ENCODE results near the gene ADGRE3. TPM values are rescaled to one million over a fixed set of nuclear protein-coding genes. Genes with fewer than 3 reads are reported as not detected.
"Not testable (repeated sequence)": the region's sequence is repeated elsewhere in the genome, so short reads cannot be mapped to it uniquely, and the experiment has no call there.

ADGRE3 gene
- total RNA-seq, 1 donor from 2014 or later: not detected

DNA sequence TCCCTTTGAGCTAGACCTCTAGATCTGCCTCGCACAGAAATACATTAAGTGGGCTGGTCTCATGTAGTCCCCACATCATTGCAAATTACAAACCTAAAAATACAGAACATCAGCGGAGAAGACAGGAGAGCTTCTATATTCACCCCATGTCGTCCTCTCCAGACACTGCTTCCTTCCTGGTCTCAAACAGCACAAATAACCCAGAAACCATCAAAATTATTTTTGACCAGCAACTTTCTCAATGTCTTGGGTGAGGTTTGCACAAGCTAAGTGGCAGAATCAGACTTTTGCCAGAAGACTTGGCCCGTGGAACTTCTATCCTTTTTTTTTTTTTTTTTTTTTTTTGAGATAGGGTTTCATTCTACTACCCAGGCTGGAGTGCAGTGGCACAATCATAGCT is 63.6 kb downstream of the ADGRE3 start:
- Mint-ChIP-seq H3K36me3 (ENCODE audit: unreplicated experiment) (peaks cover 2% of the 10 kb centered on the region), H3K27me3 (ENCODE audit: unreplicated experiment) (peaks cover 2% of the 10 kb centered on the region), H3K9me3 (ENCODE audit: unreplicated experiment) (no peaks in the 10 kb centered on the region), H3K4me3 (ENCODE audit: unreplicated experiment) (no peak overlapping the region), H3K27ac (ENCODE audit: unreplicated experiment) (no peak overlapping the region), H3K4me1 (ENCODE audit: low read depth, unreplicated experiment) (no peaks in the 10 kb centered on the region)
- DNase-seq: no peak
- TF ChIP-seq, protein P1, sequence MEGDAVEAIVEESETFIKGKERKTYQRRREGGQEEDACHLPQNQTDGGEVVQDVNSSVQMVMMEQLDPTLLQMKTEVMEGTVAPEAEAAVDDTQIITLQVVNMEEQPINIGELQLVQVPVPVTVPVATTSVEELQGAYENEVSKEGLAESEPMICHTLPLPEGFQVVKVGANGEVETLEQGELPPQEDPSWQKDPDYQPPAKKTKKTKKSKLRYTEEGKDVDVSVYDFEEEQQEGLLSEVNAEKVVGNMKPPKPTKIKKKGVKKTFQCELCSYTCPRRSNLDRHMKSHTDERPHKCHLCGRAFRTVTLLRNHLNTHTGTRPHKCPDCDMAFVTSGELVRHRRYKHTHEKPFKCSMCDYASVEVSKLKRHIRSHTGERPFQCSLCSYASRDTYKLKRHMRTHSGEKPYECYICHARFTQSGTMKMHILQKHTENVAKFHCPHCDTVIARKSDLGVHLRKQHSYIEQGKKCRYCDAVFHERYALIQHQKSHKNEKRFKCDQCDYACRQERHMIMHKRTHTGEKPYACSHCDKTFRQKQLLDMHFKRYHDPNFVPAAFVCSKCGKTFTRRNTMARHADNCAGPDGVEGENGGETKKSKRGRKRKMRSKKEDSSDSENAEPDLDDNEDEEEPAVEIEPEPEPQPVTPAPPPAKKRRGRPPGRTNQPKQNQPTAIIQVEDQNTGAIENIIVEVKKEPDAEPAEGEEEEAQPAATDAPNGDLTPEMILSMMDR (IDR thresholded peaks at IDR 0.05; ENCODE audit: partially characterized antibody, unreplicated experiment): no peak

DNA sequence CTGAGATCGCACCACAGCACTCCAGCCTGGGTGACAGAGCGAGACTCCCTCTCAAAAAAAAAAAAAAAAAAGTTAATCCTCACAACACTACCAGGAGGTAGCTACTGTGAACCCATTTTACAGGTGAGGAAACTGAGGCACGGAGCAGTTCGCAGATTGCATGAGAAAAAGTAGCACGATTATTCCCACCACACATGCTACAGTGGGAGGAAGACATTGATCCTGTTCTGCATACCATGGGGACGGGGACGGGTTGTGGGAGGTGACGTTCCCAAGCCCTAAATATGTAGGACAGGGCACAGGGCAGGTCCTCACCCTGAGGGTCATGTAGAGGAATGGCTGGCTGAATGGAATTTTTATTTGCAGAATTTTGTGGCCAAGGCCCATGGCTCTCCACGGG is 68.0 kb downstream of the ADGRE3 start:
- Mint-ChIP-seq H3K4me1 (ENCODE audit: low read depth, unreplicated experiment) (no peaks in the 10 kb centered on the region), H3K36me3 (ENCODE audit: unreplicated experiment) (no peaks in the 10 kb centered on the region), H3K27ac (ENCODE audit: unreplicated experiment) (no peak overlapping the region), H3K27me3 (ENCODE audit: unreplicated experiment) (peaks cover 2% of the 10 kb centered on the region), H3K4me3 (ENCODE audit: unreplicated experiment) (no peak overlapping the region), H3K9me3 (ENCODE audit: unreplicated experiment) (no peaks in the 10 kb centered on the region)
- DNase-seq: no peak
- TF ChIP-seq, protein P1 (IDR thresholded peaks at IDR 0.05; ENCODE audit: partially characterized antibody, unreplicated experiment): no peak

DNA sequence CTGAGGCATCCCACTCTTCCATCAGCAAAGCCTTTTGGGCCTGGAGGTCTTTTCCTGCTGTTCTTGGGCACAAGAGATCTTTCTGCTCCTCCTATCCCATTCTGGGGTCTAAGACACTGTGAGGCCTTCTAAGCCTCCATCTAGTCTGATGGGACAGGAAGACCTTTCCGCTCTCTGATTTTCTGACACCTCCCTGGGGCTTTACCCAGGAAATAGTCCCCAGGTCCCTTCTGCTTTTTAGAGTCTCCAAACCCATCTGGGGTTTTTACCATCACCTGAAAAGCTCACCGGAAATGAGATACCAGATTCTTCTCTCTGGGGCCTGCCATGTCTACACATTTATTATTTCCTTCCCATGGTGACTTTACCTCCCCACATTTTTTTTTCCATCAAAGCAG is 70.7 kb downstream of the ADGRE3 start:
- Mint-ChIP-seq H3K27ac (ENCODE audit: unreplicated experiment) (no peak overlapping the region), H3K36me3 (ENCODE audit: unreplicated experiment) (no peaks in the 10 kb centered on the region), H3K27me3 (ENCODE audit: unreplicated experiment) (peaks cover 2% of the 10 kb centered on the region), H3K4me3 (ENCODE audit: unreplicated experiment) (no peak overlapping the region), H3K4me1 (ENCODE audit: low read depth, unreplicated experiment) (no peaks in the 10 kb centered on the region), H3K9me3 (ENCODE audit: unreplicated experiment) (peaks cover 2% of the 10 kb centered on the region)
- DNase-seq: no peak
- TF ChIP-seq, protein P1 (IDR thresholded peaks at IDR 0.05; ENCODE audit: partially characterized antibody, unreplicated experiment): no peak

DNA sequence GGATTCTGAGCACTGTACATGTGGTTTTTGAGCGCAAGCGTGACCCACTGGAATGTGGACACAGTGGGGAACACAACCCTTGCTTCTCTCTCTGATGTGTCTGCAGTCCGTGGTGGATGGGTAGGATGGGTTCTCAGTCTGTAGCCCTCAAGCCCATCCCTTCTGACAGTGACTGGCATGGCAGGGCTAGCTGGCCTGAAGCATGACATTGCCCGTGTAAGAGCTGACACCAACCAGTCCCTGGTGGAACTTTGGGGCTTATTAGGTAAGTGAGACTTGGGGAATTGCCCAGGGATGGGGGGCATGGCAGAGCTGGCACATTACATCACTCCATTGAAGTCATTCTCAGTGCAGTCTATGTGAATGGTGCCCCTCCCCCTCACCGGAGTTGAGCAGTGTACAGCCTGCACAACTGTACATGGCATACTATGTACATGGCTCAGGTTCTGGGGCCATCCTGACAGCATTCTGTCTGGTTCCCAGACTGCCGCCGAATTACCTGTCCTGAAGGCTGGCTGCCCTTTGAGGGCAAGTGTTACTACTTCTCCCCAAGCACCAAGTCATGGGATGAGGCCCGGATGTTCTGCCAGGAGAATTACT is 75.0 kb downstream of the ADGRE3 start:
- DNase-seq: no peak
- Mint-ChIP-seq H3K27ac (ENCODE audit: unreplicated experiment) (no peak overlapping the region), H3K9me3 (ENCODE audit: unreplicated experiment) (peaks cover 9% of the 10 kb centered on the region), H3K4me3 (ENCODE audit: unreplicated experiment) (no peak overlapping the region), H3K36me3 (ENCODE audit: unreplicated experiment) (peaks cover 10% of the 10 kb centered on the region), H3K4me1 (ENCODE audit: low read depth, unreplicated experiment) (no peaks in the 10 kb centered on the region), H3K27me3 (ENCODE audit: unreplicated experiment) (no peaks in the 10 kb centered on the region)
- TF ChIP-seq, protein P1 (IDR thresholded peaks at IDR 0.05; ENCODE audit: partially characterized antibody, unreplicated experiment): no peak

DNA sequence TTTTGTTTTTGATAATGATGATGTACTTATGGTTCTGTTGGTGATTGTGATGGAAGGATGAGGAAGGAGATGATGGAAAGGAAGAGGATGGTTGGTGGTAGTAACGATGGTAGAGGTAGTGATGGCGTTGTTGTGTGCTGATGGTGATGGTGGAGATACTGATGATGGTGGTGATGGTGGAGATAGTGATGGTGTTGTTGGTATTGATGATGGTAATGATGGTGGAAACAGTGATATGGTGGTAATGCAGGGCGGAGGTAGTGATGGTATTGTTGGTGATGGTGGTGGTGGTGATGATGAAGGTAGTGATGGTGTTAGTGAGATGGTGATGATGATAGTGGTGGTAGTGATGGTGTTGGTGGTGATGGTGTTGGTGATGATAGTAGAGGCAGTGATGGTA is 79.1 kb downstream of the ADGRE3 start:
- Mint-ChIP-seq H3K27me3 (ENCODE audit: unreplicated experiment) (no peaks in the 10 kb centered on the region), H3K4me1 (ENCODE audit: low read depth, unreplicated experiment) (no peaks in the 10 kb centered on the region), H3K36me3 (ENCODE audit: unreplicated experiment) (peaks cover 10% of the 10 kb centered on the region), H3K9me3 (ENCODE audit: unreplicated experiment) (peaks cover 9% of the 10 kb centered on the region), H3K4me3 (ENCODE audit: unreplicated experiment) (no peak overlapping the region), H3K27ac (ENCODE audit: unreplicated experiment) (no peak overlapping the region)
- no peak for DNase-seq
- TF ChIP-seq, protein P1 (IDR thresholded peaks at IDR 0.05; ENCODE audit: partially characterized antibody, unreplicated experiment): no peak

DNA sequence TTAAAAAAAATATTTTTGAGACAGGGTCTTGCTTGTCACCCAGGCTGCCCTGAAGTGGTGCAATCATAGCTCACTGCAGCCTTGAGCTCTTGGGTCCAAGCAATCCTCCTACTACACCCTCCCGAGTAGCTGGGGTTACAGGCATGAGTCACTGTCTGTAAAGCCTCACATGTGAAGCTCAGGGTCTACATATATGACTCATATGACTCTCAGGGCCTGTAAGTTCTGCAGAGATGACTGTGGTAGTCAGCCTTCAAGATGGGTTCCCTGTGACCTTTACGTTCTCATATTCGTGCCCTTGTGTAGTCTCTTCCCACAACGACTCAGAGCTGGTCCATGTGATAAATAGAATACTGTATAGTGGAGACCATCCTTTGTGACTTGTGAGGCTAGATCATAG is 85.2 kb downstream of the ADGRE3 start:
- DNase-seq; H3K4me3 Mint-ChIP-seq (ENCODE audit: unreplicated experiment); H3K4me1 Mint-ChIP-seq (ENCODE audit: low read depth, unreplicated experiment); H3K9me3 Mint-ChIP-seq (ENCODE audit: unreplicated experiment); H3K27ac Mint-ChIP-seq (ENCODE audit: unreplicated experiment); H3K36me3 Mint-ChIP-seq (ENCODE audit: unreplicated experiment); H3K27me3 Mint-ChIP-seq (ENCODE audit: unreplicated experiment): not testable (repeated sequence)

DNA sequence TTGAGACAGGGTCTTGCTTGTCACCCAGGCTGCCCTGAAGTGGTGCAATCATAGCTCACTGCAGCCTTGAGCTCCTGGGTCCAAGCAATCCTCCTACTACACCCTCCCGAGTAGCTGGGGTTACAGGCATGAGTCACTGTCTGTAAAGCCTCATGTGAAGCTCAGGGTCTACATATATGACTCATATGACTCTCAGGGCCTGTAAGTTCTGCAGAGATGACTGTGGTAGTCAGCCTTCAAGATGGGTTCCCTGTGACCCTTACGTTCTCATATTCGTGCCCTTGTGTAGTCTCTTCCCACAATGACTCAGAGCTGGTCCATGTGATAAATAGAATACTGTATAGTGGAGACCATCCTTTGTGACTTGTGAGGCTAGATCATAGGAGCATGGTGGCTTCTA is 89.5 kb downstream of the ADGRE3 start:
- not testable (repeated sequence) for H3K27me3 Mint-ChIP-seq (ENCODE audit: unreplicated experiment); DNase-seq; H3K36me3 Mint-ChIP-seq (ENCODE audit: unreplicated experiment); H3K4me3 Mint-ChIP-seq (ENCODE audit: unreplicated experiment); H3K27ac Mint-ChIP-seq (ENCODE audit: unreplicated experiment); H3K9me3 Mint-ChIP-seq (ENCODE audit: unreplicated experiment); H3K4me1 Mint-ChIP-seq (ENCODE audit: low read depth, unreplicated experiment)

DNA sequence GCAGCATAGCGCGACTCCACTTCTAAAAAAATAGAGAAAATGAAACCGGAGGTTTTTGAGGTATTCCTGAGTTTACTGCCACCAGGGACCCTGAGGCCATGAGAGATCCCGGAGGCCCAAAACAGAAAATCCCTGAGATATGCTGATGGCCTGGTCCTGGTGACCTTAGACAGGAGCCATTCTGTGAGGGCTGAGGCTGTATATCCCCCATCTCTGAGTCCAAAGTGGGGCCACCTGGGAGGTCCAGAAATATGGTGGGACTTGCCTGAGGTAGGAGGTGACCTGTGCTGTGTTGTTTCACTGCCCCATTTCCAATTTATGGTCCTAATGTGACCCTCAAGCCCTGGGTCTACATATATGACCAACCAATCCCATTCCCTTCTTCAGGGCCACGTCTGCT is 90.3 kb downstream of the ADGRE3 start:
- DNase-seq; H3K36me3 Mint-ChIP-seq (ENCODE audit: unreplicated experiment); H3K4me1 Mint-ChIP-seq (ENCODE audit: low read depth, unreplicated experiment); H3K4me3 Mint-ChIP-seq (ENCODE audit: unreplicated experiment); H3K27me3 Mint-ChIP-seq (ENCODE audit: unreplicated experiment); H3K27ac Mint-ChIP-seq (ENCODE audit: unreplicated experiment); H3K9me3 Mint-ChIP-seq (ENCODE audit: unreplicated experiment): not testable (repeated sequence)
